Inferior parietal cortex (tissue), 1 donor: ENCODE measurements around the gene FSTL4.

Source experiments
- DNase-seq: peaks from one replicate; pipeline ENCODE4 v3.0.0-alpha.2; 2016; ENCODE audit errors: extremely low spot score

FSTL4 gene

GRCh38 chr5:133244242-133244641 lies 368.1 kb downstream of the FSTL4 start:
- DNase-seq, result no peak

GRCh38 chr5:133243196-133243595 lies 369.1 kb downstream of the FSTL4 start:
- no peak for DNase-seq

- no peak for DNase-seq
These were observed 370.0 kb downstream of the FSTL4 start for GRCh38 chr5:133242221-133242835.

- no peak for DNase-seq
These were observed 370.9 kb downstream of the FSTL4 start for GRCh38 chr5:133241179-133242092.

- DNase-seq, result peak; percentile 77
These were observed 371.8 kb downstream of the FSTL4 start for GRCh38 chr5:133240425-133241091.

- no peak for DNase-seq
These were observed 373.7 kb downstream of the FSTL4 start for GRCh38 chr5:133238426-133239205.

- no peak for DNase-seq
These were observed 375.4 kb downstream of the FSTL4 start for GRCh38 chr5:133236976-133237375.

- no peak for DNase-seq
These were observed 375.8 kb downstream of the FSTL4 start for GRCh38 chr5:133236541-133236951.

GRCh38 chr5:133235696-133236426 lies 376.5 kb downstream of the FSTL4 start:
- no peak for DNase-seq

GRCh38 chr5:133234911-133235310 lies 377.4 kb downstream of the FSTL4 start:
- DNase-seq, result no peak

GRCh38 chr5:133234273-133234672 lies 378.1 kb downstream of the FSTL4 start:
- no peak for DNase-seq

- no peak for DNase-seq
These were observed 378.7 kb downstream of the FSTL4 start for GRCh38 chr5:133233616-133234015.

GRCh38 chr5:133232911-133233310 lies 379.4 kb downstream of the FSTL4 start:
- no peak for DNase-seq

- DNase-seq, result no peak
These were observed 379.9 kb downstream of the FSTL4 start for GRCh38 chr5:133232435-133232834.

- DNase-seq, result no peak
These were observed 380.3 kb downstream of the FSTL4 start for GRCh38 chr5:133232011-133232410.

GRCh38 chr5:133230823-133231578 lies 381.3 kb downstream of the FSTL4 start:
- no peak for DNase-seq

- DNase-seq, result no peak
These were observed 382.2 kb downstream of the FSTL4 start for GRCh38 chr5:133229931-133230664.

- DNase-seq, result no peak
These were observed 384.0 kb downstream of the FSTL4 start for GRCh38 chr5:133228316-133228715.

- no peak for DNase-seq
These were observed 384.4 kb downstream of the FSTL4 start for GRCh38 chr5:133227897-133228296.

GRCh38 chr5:133227082-133227481 lies 385.3 kb downstream of the FSTL4 start:
- DNase-seq, result no peak
